ENCODE measurements around the gene HYAL3.
A peak's percentile ranks its signal among the peaks of the same experiment; 100 is the strongest.
"Not testable (repeated sequence)": the region's sequence is repeated elsewhere in the genome, so short reads cannot be mapped to it uniquely, and the experiment has no call there.

Gene HYAL3

DNA sequence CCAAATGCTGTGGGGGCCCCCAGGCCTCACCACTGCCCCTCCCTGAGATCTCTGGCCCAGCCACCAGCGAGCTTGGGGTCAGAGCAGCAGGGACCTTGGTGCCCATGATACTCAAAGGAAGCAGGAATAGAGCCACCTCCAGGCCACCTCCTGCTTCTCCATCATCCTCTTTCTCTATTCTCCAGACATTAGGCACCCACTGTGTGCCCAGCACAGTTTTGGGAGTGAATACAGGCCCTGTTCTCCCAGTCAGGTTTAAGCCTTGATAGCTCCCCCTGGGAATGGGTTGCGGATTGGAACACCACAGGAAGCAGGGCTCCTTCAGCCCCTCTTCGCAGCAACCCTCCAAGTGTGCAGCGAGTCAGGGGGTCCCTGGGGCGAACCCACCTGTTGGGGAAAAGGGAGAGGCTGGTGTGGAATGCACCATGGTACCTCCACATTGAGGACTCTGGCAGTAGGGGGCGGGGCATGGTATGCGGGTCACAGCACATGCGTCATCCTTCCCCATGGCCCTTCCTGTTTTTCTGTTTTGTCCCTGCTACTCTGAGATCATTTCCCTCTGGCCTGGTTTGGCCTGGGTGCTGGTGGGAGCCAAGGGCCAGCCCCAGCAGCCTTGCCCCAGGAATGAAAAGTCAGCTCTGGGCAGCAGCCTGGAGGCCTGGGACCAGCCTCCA is 44.5 kb downstream of the HYAL3 start:
- DNase-seq: no peak

DNA sequence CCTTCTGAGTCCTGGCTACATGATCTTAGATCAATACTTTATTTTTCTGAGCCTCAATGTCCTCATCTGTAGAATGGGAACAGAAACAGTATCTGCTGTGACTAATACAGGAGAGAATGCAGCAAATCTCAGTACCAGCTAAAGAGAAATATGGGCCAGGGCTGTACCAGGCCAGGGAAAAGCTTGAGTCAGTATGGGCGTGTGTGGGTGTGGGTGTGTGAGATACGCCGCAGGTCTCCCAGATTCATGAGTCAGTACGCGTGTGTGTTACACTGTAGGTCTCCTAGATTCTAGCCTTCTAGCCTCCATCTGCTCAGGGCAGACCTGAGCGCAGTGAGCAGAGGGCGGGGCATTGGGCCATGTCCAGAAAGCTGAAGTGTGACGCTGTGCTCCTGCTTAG is 48.0 kb downstream of the HYAL3 start:
- DNase-seq: no peak

DNA sequence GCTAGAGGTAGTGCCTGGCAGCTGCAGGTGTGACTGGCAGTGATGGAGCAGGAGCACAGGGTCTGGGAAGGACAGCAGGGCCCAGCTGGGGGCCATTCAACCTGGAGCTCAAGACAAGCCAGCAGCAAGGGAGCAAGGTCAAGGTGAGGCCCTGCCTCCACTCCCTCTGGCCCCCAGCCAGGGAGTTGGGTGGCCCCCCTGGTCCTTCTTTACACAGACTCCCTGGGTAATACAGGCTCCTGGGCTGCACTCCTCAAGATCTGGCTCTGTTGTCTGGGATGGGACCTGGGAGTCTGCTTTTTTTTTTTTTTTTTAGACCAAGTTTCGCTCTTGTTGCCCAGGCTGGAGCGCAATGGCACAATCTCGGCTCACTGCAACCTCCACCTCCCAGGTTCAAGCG is 48.7 kb downstream of the HYAL3 start:
- no peak for DNase-seq

- no peak for DNase-seq
Observed at GRCh38 chr3:50249457-50249856, 49.7 kb downstream of the HYAL3 start.

GRCh38 chr3:50248387-50248786 is 50.8 kb downstream of the HYAL3 start:
- no peak for DNase-seq

GRCh38 chr3:50246517-50246954 is 52.7 kb downstream of the HYAL3 start:
- no peak for DNase-seq

DNA sequence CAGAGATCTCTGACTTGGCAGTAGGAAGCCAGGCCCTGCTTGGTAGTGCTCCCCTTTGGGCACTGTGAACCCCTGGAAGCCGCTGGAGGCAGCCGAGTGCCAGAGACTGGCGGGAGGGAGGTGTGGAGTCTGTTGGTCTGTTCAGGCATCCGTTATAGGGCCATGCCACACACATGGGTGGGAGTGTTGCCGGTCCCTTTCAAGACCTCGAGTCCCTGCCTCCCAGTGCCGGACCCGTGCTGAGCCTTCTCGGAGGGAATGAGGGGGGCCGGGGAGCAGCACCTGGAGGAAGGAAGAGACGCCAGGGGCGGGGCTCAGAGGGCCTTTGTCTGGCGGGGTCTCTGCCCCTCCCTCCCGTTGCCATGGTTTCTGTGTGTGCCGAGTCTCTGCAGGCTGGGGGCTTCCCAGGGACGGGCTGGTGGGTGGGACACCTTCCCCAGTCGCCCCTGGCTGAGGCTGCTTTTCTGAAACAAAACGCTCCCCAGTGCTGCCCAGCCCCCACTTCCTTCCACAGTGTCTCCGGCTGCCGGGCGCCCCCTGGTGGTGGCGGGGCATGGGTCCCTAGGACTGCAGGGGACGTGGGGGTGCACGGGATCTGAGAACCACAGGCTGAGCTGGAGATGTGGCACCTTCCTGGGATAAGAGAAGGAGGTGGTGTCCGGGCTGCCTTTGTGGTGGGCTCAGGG is 53.2 kb downstream of the HYAL3 start:
- DNase-seq: peak; percentile 50 to 61

GRCh38 chr3:50245251-50245745 is 53.9 kb downstream of the HYAL3 start:
- no peak for DNase-seq

DNA sequence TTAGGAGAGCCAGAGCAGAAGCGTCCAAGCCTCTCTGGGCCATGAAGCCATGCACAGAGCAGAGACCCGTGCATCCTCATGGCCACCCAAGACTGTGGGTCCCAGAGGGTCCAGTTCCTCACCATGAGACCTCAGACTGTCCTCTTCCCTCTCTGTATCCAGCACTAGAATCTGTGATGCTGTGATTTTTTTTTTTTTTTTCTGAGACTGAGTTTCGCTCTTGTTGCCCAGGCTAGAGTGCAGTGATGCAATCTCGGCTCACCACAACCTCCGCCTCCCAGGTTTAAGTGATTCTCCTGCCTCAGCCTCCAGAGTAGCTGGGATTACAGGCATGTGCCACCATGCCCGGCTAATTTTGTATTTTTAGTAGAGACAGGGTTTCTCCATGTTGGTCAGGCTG is 54.4 kb downstream of the HYAL3 start:
- DNase-seq: not testable (repeated sequence)

DNA sequence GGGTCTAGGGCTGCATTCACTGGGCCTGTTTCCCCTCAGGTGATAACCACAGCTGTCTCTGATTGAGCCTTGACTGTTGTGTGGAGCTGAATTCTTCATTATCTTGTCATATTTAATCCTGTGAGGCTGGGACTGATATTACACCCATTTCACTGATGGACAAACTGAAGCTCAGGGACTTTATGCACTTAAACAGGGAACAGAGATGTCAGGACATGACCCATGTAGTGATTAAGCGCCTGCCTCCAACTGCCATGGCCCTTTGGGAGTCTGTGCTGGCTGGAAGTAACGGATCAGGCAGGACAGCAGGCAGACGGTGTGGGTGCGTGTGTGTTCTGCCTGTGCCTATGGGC is 55.7 kb downstream of the HYAL3 start:
- DNase-seq: no peak

DNA sequence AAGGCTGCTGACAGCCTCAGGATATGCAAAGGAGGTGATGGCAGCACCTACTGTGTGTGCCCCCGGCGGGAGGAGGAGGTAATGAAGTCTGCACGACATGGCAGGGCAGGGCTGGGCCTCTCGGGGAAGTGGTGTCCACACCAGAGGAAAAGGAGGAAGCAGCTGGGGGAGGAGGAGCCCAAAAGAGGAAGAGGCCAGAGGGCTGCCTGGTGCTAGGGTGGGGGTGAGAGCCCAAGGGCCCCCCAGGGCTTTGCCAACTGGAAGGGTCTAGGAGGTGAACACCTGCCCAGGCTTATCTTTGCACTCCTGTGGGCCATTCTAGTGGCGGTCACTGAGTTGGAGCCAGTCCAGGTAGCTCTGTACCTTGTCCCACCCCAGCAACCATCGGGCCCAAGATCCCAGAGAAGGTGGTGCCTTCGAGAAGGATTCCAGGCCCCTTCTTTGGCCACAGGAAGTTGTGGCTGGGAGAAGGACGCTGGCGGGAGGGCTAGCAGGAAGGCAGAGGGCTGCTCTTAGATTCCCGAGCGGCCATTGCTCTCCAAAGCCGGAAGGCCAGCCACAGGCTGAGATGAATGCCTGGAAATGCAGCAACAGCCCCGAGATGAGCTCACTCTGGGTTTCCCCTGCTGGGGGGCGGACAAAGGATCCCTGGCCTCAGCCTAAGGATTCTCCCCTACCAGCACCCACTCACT is 56.2 kb downstream of the HYAL3 start:
- no peak for DNase-seq

All from NCI-H446 (cell line).